DOHH2 (cell line): ENCODE data around the gene SP140.

Source experiments
- CTCF ChIP-seq: fragments of 200-600 bp; sonication (generic); IDR thresholded peaks from one replicate; pipeline ENCODE4 v1.5.1; 2014; ENCODE audit warnings: antibody characterized with exemption, mild to moderate bottlenecking, low read depth, low read length; ENCODE audit not compliant: poor library complexity, severe bottlenecking
- EZH2phosphoT487 ChIP-seq: fragments of 200-600 bp; sonication (generic); IDR thresholded peaks from 2 replicates; pipeline ENCODE4 v1.6.1; 2017; ENCODE audit warnings: borderline replicate concordance, mild to moderate bottlenecking, antibody characterized with exemption, low read length, moderate library complexity, mixed read lengths

- no peak for TF ChIP-seq CTCF
- TF ChIP-seq EZH2phosphoT487 = no peak
Observed at GRCh38 chr2:230317366-230317765, 91.8 kb downstream of the SP140 start.
